Activated naive CD8-positive, alpha-beta T cell treated with anti-CD3 and anti-CD28 coated beads for 36 hours (primary cell): ENCODE results near the gene SH2D3C. TPM values are rescaled to one million over a fixed set of nuclear protein-coding genes. Genes with fewer than 3 reads are reported as not detected.

ENCODE experiments used
- DNase-seq: peaks from one replicate; pipeline ENCODE4 v3.0.0; 2021
- H3K27ac Mint-ChIP-seq: one replicate; pipeline ENCODE4 v1.8.0; 2022; ENCODE audit warnings: mild to moderate bottlenecking, moderate library complexity, mixed read lengths
- H3K27me3 Mint-ChIP-seq: one replicate; pipeline ENCODE4 v1.8.0; 2022; ENCODE audit warnings: mild to moderate bottlenecking, mixed read lengths
- H3K36me3 Mint-ChIP-seq: one replicate; pipeline ENCODE4 v1.8.0; 2021; ENCODE audit warnings: mild to moderate bottlenecking, mixed read lengths
- H3K4me1 Mint-ChIP-seq: one replicate; pipeline ENCODE4 v1.8.0; 2021; ENCODE audit warnings: mixed read lengths
- H3K4me3 Mint-ChIP-seq: one replicate; pipeline ENCODE4 v1.8.0; 2022; ENCODE audit warnings: mild to moderate bottlenecking, moderate library complexity, mixed read lengths
- H3K9me3 Mint-ChIP-seq: one replicate; pipeline ENCODE4 v1.8.0; 2022; ENCODE audit warnings: mixed read lengths
- total RNA-seq, 2 experiments: library from RNA; stranded (reverse); gene quantifications; one replicate each; pipeline ENCODE4 v1.2.3, GENCODE V29; 2021

Gene SH2D3C, protein sequence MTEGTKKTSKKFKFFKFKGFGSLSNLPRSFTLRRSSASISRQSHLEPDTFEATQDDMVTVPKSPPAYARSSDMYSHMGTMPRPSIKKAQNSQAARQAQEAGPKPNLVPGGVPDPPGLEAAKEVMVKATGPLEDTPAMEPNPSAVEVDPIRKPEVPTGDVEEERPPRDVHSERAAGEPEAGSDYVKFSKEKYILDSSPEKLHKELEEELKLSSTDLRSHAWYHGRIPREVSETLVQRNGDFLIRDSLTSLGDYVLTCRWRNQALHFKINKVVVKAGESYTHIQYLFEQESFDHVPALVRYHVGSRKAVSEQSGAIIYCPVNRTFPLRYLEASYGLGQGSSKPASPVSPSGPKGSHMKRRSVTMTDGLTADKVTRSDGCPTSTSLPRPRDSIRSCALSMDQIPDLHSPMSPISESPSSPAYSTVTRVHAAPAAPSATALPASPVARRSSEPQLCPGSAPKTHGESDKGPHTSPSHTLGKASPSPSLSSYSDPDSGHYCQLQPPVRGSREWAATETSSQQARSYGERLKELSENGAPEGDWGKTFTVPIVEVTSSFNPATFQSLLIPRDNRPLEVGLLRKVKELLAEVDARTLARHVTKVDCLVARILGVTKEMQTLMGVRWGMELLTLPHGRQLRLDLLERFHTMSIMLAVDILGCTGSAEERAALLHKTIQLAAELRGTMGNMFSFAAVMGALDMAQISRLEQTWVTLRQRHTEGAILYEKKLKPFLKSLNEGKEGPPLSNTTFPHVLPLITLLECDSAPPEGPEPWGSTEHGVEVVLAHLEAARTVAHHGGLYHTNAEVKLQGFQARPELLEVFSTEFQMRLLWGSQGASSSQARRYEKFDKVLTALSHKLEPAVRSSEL
- total RNA-seq: 10 to 100 TPM; 20.4 to 21.5 TPM

DNA sequence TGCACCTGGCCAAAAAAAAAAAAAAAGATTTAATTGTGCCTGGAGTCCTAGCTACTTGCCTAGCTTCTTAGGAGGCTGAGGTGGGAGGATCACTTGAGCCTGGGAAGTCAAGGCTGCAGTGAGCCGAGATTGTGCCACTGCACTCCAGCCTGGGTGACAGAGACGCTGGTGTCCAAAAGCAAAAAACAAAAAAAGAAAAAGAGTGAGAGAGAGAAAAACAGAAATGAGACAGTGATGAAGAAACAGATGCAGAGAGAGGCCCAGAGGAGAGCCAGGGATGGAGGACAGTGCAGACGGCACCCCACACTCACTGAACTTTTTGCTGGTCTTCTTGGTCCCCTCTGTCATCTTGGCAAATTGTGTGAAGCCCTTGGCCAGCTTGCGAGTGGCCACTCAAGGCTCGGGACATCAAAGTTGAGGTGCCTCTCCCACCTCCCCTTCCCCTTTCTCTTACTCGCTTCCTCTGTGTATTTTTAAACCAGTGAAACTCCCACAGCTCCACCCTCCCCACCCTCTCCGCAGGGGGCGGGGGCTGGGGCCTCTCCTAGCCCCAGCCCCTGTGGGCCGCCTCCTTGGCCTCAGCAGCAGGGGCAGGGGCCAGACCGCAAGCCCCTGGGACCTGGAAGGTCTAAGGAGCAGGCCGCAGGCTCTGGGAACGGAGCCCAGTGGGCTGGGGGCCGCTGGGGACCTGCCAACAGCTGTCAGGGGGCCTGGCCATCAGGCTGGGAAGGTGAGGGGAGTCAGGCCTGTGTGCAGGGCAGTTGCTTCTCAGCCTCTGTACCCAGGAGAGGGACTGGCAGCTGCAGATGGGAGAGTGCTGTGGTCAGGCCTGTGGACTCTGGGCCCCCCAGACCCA lies at the start of gene SH2D3C:
SH2D3C (minus strand) TSS at position 387 of the 856 bp plus-strand sequence; CDS start at position 348, 39 bp downstream.
- Mint-ChIP-seq H3K36me3 (peaks cover 20% of the 10 kb centered on the region), H3K27me3 (no peaks in the 10 kb centered on the region), H3K4me3 (peak within 1 kb of the TSS; percentile 98), H3K27ac (peak within 1 kb of the TSS; percentile 97), H3K4me1 (peaks cover 52% of the 10 kb centered on the region), H3K9me3 (no peaks in the 10 kb centered on the region)
- peak; percentile 67 for DNase-seq

DNA sequence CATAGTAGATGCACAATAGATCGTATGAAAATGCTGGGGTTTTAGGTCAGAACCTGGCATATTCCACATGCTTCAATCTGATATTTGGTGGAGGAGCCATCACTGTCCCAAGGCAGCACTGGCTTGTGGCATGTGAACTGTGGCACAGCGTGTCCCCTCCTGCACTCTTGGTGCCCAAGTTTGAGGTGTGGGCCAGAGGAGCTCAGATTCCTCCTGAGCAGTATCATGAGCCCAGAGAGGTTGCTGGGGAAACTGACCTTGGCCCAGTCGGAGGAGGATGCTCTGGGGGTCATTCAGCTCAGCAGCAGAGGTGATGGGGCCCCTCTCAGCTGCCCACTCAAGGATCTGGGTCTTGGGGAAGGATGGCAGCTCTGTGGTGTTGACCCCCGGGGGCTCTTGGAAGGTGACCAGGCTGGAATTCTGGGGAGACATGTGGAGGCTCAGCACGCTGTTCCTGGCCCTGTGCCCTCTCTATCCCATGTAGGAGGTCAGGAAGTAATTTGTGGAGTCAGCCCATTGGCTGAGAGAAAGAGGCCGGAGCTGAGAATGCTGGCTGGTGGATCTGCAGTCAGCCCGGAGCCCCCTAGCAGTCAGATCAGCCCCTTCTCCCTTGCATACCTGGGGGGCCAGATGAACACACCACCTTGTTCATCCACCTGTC lies 47.9 kb upstream of the SH2D3C start:
- no peak for DNase-seq
- no peaks in the 10 kb centered on the region for H3K36me3 Mint-ChIP-seq
- H3K27me3 Mint-ChIP-seq: no peaks in the 10 kb centered on the region
- H3K4me3 Mint-ChIP-seq: no peak overlapping the region
- H3K4me1 Mint-ChIP-seq: peaks cover 2% of the 10 kb centered on the region
- H3K9me3 Mint-ChIP-seq: no peaks in the 10 kb centered on the region
- H3K27ac Mint-ChIP-seq: no peak overlapping the region

- H3K27me3 Mint-ChIP-seq: no peaks in the 10 kb centered on the region
- H3K36me3 Mint-ChIP-seq: no peaks in the 10 kb centered on the region
- DNase-seq: no peak
- no peak overlapping the region for H3K4me3 Mint-ChIP-seq
- H3K9me3 Mint-ChIP-seq: no peaks in the 10 kb centered on the region
- H3K27ac Mint-ChIP-seq: no peak overlapping the region
- H3K4me1 Mint-ChIP-seq: no peaks in the 10 kb centered on the region
These were observed 47.0 kb upstream of the SH2D3C start for GRCh38 chr9:127825319-127826051.

DNA sequence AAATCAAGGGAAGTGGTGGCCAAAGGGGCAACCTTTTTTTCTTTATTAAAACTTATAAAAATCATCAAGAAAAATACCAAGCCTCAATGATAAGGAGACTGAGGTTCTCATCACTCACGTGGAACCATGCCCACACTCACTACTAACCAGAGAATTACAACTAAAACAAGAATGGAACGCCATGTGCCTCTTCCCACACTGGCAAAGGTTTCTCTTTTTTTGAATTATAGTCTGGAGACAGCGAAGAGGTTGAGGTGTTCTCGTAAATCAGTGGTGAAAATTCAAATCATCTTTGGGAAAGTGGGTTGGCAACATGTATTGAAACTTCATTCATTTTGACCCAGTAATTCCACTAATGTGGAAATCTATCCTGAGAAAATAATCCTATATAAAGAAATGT lies 43.6 kb upstream of the SH2D3C start:
- no peak overlapping the region for H3K4me3 Mint-ChIP-seq
- no peaks in the 10 kb centered on the region for H3K36me3 Mint-ChIP-seq
- H3K27ac Mint-ChIP-seq: no peak overlapping the region

GRCh38 chr9:127818574-127818973 lies 40.1 kb upstream of the SH2D3C start:
- H3K4me1 Mint-ChIP-seq: no peaks in the 10 kb centered on the region
- no peak overlapping the region for H3K27ac Mint-ChIP-seq
- no peaks in the 10 kb centered on the region for H3K27me3 Mint-ChIP-seq
- no peaks in the 10 kb centered on the region for H3K36me3 Mint-ChIP-seq
- no peak overlapping the region for H3K4me3 Mint-ChIP-seq
- H3K9me3 Mint-ChIP-seq: no peaks in the 10 kb centered on the region
- DNase-seq: no peak

More for the DNA sequence above, 43.6 kb upstream of the SH2D3C start:
- DNase-seq: no peak
- Mint-ChIP-seq H3K9me3 (no peaks in the 10 kb centered on the region), H3K4me1 (no peaks in the 10 kb centered on the region), H3K27me3 (no peaks in the 10 kb centered on the region)

DNA sequence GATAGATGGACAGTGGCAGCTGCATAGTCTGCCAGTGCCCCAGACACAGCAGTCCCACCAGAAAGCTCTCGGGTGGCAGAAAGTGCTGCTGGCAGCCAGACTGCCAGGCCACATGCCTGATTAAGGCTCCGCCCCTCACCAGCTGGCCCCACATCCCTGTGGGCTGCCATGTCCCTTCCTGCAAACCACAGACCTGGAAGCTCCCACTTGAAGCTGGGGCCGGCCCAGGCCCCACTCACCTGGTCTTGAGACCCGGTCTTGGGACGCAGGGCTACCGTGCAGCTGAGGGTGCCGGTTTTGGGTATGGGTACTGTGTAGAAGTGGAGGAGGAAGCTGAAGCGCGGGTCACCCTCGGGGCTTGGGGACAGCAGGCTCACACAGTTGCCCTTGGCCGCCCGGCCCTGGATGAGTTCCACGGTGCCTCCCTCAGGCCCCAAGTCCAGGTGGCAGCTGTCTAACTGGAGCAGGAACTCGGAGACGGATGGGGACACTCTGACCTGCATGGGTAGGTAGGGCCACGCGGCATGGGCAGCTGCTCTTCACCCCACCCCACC lies 39.5 kb upstream of the SH2D3C start:
- H3K27ac Mint-ChIP-seq: no peak overlapping the region
- no peak overlapping the region for H3K4me3 Mint-ChIP-seq
- H3K27me3 Mint-ChIP-seq: no peaks in the 10 kb centered on the region
- H3K4me1 Mint-ChIP-seq: no peaks in the 10 kb centered on the region
- H3K9me3 Mint-ChIP-seq: no peaks in the 10 kb centered on the region
- no peaks in the 10 kb centered on the region for H3K36me3 Mint-ChIP-seq
- no peak for DNase-seq

DNA sequence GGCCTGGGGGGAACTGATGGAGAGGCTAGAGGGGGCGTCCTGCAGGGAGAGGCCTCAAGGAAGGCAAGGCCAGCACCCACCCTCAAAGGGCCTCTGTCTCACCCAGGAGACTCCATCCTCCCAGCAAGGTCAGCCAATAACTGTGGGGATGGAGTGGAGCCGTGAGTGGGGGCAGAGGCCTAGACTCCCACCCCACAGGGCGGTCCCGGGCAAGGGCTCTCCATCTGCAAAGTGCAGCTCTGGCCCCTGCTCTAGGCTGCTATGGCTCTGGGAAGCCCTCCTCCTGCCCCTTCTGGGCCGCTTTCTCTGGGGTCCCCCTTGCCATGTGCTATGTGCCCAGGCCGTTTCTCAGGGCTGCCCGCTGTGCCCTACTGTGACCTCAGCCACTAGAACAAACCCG lies 38.3 kb upstream of the SH2D3C start:
- no peak overlapping the region for H3K4me3 Mint-ChIP-seq
- H3K36me3 Mint-ChIP-seq: no peaks in the 10 kb centered on the region
- no peak for DNase-seq
- H3K4me1 Mint-ChIP-seq: no peaks in the 10 kb centered on the region
- no peaks in the 10 kb centered on the region for H3K27me3 Mint-ChIP-seq
- H3K27ac Mint-ChIP-seq: no peak overlapping the region
- no peaks in the 10 kb centered on the region for H3K9me3 Mint-ChIP-seq

- H3K27me3 Mint-ChIP-seq: no peaks in the 10 kb centered on the region
- no peak overlapping the region for H3K4me3 Mint-ChIP-seq
- no peak overlapping the region for H3K27ac Mint-ChIP-seq
These were observed 37.9 kb upstream of the SH2D3C start for GRCh38 chr9:127816362-127816725.

DNA sequence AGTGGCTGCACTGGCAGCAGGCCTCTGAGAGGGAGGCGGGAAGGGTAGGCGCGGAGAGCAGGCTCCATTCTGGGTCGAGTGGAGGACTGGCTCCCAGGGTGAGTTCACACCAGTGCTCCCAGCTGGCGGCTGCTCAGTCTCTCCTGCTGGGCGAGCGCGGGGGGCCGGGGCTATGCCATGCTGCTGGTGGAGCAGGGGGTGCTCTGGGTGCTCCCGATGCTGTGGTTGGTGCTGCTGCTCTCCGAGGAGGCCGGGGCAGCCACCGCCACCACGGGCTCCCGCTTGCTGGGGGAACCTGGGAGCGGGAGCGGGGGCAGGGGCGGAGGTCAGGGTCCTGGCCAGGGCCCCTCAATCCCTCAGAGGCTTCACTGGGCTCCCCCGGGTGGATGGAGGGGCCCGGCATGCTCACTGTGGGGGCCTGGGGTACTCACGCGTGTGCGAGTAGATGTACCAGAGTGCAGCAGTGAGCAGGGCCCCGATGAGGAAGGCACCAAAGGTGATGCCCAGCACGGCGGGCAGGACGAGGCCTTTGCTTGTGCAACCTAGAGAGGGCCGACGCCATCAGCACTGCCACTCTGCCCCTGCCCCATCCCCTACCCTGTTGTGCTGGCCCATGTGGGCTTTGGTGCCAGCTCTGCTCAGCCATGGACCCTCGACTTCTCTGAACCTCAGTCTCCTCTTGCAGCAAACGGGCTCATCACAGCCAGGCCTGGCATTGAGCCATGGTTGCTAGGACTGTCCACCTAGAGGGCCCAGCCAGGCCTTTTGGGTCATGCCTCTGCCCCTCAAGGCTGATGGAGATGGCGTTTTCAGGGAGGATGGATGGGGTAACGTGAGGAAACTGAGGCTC lies 37.3 kb upstream of the SH2D3C start:
- Mint-ChIP-seq H3K36me3 (peaks cover under 1% of the 10 kb centered on the region), H3K4me1 (no peaks in the 10 kb centered on the region), H3K27me3 (no peaks in the 10 kb centered on the region), H3K4me3 (no peak overlapping the region), H3K9me3 (no peaks in the 10 kb centered on the region), H3K27ac (no peak overlapping the region)
- no peak for DNase-seq

More at GRCh38 chr9:127816362-127816725, 37.9 kb upstream of the SH2D3C start:
- no peak for DNase-seq
- H3K4me1 Mint-ChIP-seq: no peaks in the 10 kb centered on the region
- H3K36me3 Mint-ChIP-seq: no peaks in the 10 kb centered on the region
- H3K9me3 Mint-ChIP-seq: no peaks in the 10 kb centered on the region

- Mint-ChIP-seq H3K27ac (no peak overlapping the region), H3K9me3 (no peaks in the 10 kb centered on the region), H3K4me3 (no peak overlapping the region), H3K27me3 (no peaks in the 10 kb centered on the region), H3K36me3 (peaks cover 3% of the 10 kb centered on the region), H3K4me1 (no peaks in the 10 kb centered on the region)
- no peak for DNase-seq
These were observed 36.4 kb upstream of the SH2D3C start for GRCh38 chr9:127814619-127815511.

DNA sequence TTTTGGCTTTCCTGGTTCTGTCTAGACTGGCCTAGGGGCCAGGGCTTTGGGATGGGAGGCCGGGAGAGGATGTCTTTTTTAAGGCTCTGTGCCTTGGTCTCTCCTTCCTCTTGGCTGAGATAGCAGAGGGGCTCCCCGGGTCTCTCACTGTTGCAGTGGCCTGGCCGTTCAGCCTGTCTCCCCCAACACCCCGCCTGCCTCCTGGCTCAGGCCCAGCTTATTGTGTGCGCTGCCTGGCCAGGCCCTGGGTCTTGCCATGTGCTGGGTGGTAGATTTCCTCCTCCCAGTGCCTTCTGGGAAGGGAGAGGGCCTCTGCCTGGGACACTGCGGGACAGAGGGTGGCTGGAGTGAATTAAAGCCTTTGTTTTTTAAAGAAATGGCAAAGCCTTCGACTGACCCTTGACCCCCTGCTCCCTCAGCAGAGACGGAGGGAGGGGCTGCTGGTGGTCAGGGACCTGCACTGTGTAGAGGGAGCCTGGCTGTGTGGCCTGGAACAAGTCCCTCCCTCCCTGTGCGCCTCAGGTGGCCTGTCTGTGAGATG lies 35.3 kb upstream of the SH2D3C start:
- Mint-ChIP-seq H3K27me3 (no peaks in the 10 kb centered on the region), H3K4me1 (no peaks in the 10 kb centered on the region), H3K4me3 (no peak overlapping the region), H3K9me3 (no peaks in the 10 kb centered on the region), H3K27ac (no peak overlapping the region), H3K36me3 (peaks cover 3% of the 10 kb centered on the region)
- DNase-seq: no peak
